Measurements from ENCODE around the gene ABCA4.

DNA sequence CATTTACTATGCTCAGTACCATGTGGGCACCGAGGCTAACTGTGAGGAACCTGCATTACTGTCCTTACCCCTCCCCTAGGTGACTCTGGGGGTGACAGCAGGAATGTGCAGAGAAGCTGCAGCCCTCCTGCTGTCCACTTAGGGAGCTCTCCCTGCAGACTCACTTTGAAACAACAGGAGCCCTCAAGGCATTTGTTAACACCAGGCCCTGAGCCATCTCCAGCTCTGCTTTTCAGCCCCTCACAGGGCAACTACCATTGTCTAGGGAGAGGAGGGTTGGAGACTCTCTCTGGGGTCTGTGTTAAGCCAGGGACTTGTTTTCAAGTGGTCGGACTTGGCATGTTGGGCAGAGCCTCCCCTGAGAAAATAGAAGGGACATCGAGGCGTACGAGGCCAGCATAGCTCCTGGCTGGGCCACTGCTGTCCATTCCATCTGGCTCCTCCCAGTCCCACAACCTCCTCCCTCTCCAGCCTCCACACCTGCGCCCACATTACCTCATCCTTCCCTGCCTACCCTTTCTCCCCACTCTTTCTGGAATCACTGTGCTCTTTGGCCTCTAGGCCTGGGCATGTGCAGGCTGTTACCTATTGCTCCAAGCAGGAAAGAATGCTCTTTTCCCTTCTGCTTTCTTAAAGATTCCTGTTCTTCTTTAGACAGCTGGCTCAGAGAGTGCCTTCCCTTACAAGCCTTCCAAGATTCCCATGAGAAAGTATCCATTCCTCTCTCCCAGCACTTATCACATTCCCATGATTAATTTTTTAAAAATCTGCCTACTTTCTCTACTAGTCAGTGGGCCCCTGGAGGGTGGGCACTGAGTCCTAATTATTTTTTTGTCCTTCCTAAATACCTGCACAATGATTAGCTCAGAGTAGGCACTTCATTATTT lies 109.0 kb downstream of the ABCA4 start:
- no peak for TF ChIP-seq POLR2A (IDR thresholded peaks at IDR 0.05)
- TF ChIP-seq, protein P1, sequence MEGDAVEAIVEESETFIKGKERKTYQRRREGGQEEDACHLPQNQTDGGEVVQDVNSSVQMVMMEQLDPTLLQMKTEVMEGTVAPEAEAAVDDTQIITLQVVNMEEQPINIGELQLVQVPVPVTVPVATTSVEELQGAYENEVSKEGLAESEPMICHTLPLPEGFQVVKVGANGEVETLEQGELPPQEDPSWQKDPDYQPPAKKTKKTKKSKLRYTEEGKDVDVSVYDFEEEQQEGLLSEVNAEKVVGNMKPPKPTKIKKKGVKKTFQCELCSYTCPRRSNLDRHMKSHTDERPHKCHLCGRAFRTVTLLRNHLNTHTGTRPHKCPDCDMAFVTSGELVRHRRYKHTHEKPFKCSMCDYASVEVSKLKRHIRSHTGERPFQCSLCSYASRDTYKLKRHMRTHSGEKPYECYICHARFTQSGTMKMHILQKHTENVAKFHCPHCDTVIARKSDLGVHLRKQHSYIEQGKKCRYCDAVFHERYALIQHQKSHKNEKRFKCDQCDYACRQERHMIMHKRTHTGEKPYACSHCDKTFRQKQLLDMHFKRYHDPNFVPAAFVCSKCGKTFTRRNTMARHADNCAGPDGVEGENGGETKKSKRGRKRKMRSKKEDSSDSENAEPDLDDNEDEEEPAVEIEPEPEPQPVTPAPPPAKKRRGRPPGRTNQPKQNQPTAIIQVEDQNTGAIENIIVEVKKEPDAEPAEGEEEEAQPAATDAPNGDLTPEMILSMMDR (IDR thresholded peaks at IDR 0.05), result no peak
